HG02938 (cell line): ENCODE measurements around the gene DUSP2.

Source experiments
- ATAC-seq: cut with Tn5 transposase; IDR thresholded peaks from one replicate; pipeline ENCODE4 v1.9.1; 2021; ENCODE audit warnings: mild to moderate bottlenecking, moderate library complexity; ENCODE audit not compliant: unreplicated experiment

The DUSP2 gene

GRCh38 chr2:96103761-96104486 is 41.3 kb downstream of the DUSP2 start:
- ATAC-seq, result no peak

GRCh38 chr2:96103187-96103601 is 42.0 kb downstream of the DUSP2 start:
- no peak for ATAC-seq

GRCh38 chr2:96102596-96103186 is 42.5 kb downstream of the DUSP2 start:
- no peak for ATAC-seq

GRCh38 chr2:96100893-96101304 is 44.3 kb downstream of the DUSP2 start:
- no peak for ATAC-seq

- ATAC-seq, result no peak
Measured at GRCh38 chr2:96099861-96100798, 45.1 kb downstream of the DUSP2 start.

- ATAC-seq, result no peak
Measured at GRCh38 chr2:96098900-96099590, 46.2 kb downstream of the DUSP2 start.

GRCh38 chr2:96097951-96098823 is 47.1 kb downstream of the DUSP2 start:
- no peak for ATAC-seq

- ATAC-seq, result no peak
Measured at GRCh38 chr2:96097441-96097840, 47.8 kb downstream of the DUSP2 start.

GRCh38 chr2:96095116-96095636 is 50.1 kb downstream of the DUSP2 start:
- ATAC-seq, result no peak

- ATAC-seq, result no peak
Measured at GRCh38 chr2:96093528-96093927, 51.7 kb downstream of the DUSP2 start.
